Measurements from ENCODE around the gene IL3RA. TPM values are rescaled to one million over a fixed set of nuclear protein-coding genes. Genes with fewer than 3 reads are reported as not detected.

Gene IL3RA
- total and polyA plus RNA-seq, 2 of the 8 experiments (the other 6 are each of a cell fraction or from before 2014, with no cell fraction given), result 0.11 TPM; not detected in 1

DNA sequence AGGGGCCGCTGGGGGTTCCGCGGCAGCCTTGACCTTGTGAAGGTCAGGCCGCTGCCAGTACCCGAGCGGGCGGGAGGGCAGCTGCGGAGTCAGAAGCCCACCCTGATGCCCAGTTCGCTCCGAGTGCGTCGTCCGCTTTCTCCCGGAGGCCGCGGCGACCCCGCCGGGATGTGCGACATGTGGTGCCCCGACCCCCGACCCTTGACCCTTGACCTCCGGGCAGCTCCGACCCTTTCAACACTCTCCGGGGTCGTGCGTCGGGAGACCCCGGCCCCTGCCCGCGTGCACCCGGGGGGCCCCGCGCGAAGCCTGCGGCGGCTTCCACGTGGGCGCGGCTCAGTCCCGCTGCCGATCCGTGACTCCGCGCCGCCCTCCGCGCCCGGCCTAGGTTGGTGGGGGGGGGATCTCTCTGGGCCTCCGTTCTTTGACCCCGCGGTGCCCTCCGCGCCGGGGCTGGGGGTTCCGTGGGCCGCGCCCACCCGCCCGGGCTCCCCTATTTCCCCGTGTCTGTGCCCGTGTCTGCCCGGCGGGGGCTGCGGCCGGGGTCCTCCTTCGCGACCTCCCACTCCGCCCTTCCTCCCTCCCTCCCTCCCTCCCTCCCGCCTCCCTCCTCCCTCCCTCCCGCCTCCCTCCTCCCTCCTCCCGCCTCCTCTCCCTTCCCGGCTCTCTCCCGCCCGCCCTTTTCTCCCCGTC is 55.9 kb downstream of the IL3RA start:
- Histone ChIP-seq H2AK5ac (ENCODE audit: low read depth, low read length) (no peak overlapping the region), H3K23me2 (ENCODE audit: low read depth, low read length) (peaks cover 15% of the 10 kb centered on the region; the same call in 1 of the 2 replicates), H3K18ac (ENCODE audit: extremely low read depth, low read length) (peak overlapping the region; percentile 99), H3K4me1 (replicated peaks in 1 of 4; ENCODE audit: control insufficient read depth in 3 of 4, insufficient read depth in 4 of 4, low read length in 3 of 4) (peaks cover 0 to 5% (median 2%) of the 10 kb centered on the region in 4 experiments; a peak in 4 of 7 replicates), H2BK20ac (ENCODE audit: low read length) (no peak overlapping the region), H2AFZ (ENCODE audit: low read length) (no peak overlapping the region), H3K36me3 (ENCODE audit: control insufficient read depth in 2 of 4, insufficient read depth in 4 of 4, low read length in 3 of 4) (peaks cover 29 to 41% (median 34%) of the 10 kb centered on the region in 4 experiments), H3K79me2 (ENCODE audit: control insufficient read depth in 1 of 2, insufficient read depth in 2 of 2, low read length in 2 of 2) (peaks cover 23 to 73% of the 10 kb centered on the region in 2 experiments), H3K4ac (replicated peaks; ENCODE audit: insufficient read length, low read depth, low read length) (peak overlapping the region; percentile 100), H2BK15ac (ENCODE audit: low read length) (peak overlapping the region; percentile 46; the same call in 1 of the 2 replicates), H3K9me3 (ENCODE audit: insufficient read depth in 2 of 2, low read depth in 1 of 2, low read length in 1 of 2) (no peaks in the 10 kb centered on the region), H2BK12ac (ENCODE audit: low read depth, low read length) (no peak overlapping the region), H4K5ac (ENCODE audit: insufficient read length, low read depth, low read length) (peak overlapping the region; percentile 99), H3K4me2 (ENCODE audit: insufficient read depth in 1 of 2, low read depth in 2 of 2, low read length in 2 of 2) (peak overlapping the region; percentile 65 to 71), H2BK120ac (replicated peaks; ENCODE audit: low read depth, low read length) (peak overlapping the region; percentile 96), H3K14ac (ENCODE audit: insufficient read length) (no peak overlapping the region), H3K27me3 (replicated peaks in 1 of 4; ENCODE audit: control insufficient read depth in 3 of 4, extremely low read depth in 1 of 4, insufficient read depth in 3 of 4, low read length in 3 of 4) (no peaks in the 10 kb centered on the region), H4K20me1 (replicated peaks in 1 of 2; ENCODE audit: control insufficient read depth in 1 of 2, insufficient read depth in 2 of 2, low read length in 2 of 2) (peaks cover 20 to 47% of the 10 kb centered on the region in 2 experiments), H3K56ac (replicated peaks; ENCODE audit: insufficient read length, low read depth, low read length) (peak overlapping the region; percentile 95), H2BK5ac (ENCODE audit: low read depth, low read length) (peak overlapping the region; percentile 98), H3K4me3 (ENCODE audit: extremely low read depth in 1 of 4, insufficient read depth in 2 of 4, low read depth in 3 of 4, low read length in 4 of 4) (peak overlapping the region; percentile 58 to 99 (median 84)), H3K79me1 (ENCODE audit: low read depth, low read length) (peaks cover 13% of the 10 kb centered on the region), H3K23ac (ENCODE audit: insufficient read length) (no peak overlapping the region), H4K8ac (ENCODE audit: extremely low read depth, insufficient read depth, low read length) (peak overlapping the region; percentile 98), H4K91ac (replicated peaks; ENCODE audit: insufficient read length, low read length) (peak overlapping the region; percentile 100), H3K27ac (ENCODE audit: low read depth, low read length) (peak overlapping the region; percentile 98), H3K9ac (replicated peaks in 1 of 4; ENCODE audit: extremely low read depth in 1 of 4, low read depth in 3 of 4, low read length in 3 of 4) (peak overlapping the region; percentile 82 to 99 (median 95))
- ChIA-PET CTCF (ENCODE audit: partially characterized antibody) (no interaction called here), POLR2A (ENCODE audit: partially characterized antibody) (no interaction called here)
- DNase-seq (ENCODE audit: low read depth in 1 of 2, low spot score in 2 of 2), result no peak
- WGBS, 2 experiments (ENCODE audit: extremely low coverage in 1 of 2, insufficient coverage in 1 of 2, insufficient read length in 1 of 2, insufficient replicate concordance in 2 of 2, low coverage in 1 of 2, low lambda C conversion rate in 2 of 2, missing lambda C conversion rate in 1 of 2), result 4% methylated on average over 29 of the region's 76 CpGs; no CpG with 5 or more reads in 1 of the 2 experiments
- no peak for FAIRE-seq
- TF ChIP-seq KDM5A (IDR thresholded peaks at IDR 0.05; ENCODE audit: low read length) (no peak), BCL11A (IDR thresholded peaks at IDR 0.05; ENCODE audit: low read depth in 2 of 2, low read length in 2 of 2) (no peak), EP300 (IDR thresholded peaks at IDR 0.05; ENCODE audit: borderline replicate concordance in 1 of 2, low read depth in 2 of 2, low read length in 2 of 2) (0 out of 3 replicates have a peak, but pooled peaks of 1 of the 2 experiments have one; percentile 14), JUN (IDR thresholded peaks at IDR 0.05; ENCODE audit: low read depth, low read length) (no peak), ASH2L (IDR thresholded peaks at IDR 0.05; ENCODE audit: low read length) (peak; percentile 63), NRF1 (IDR thresholded peaks at IDR 0.05; ENCODE audit: low read depth, low read length) (0 out of 2 replicates have a peak, but pooled peaks have one; percentile 1), KDM1A (IDR thresholded peaks at IDR 0.05; ENCODE audit: borderline replicate concordance, low read length) (no peak), GTF2F1 (IDR thresholded peaks at IDR 0.05; ENCODE audit: borderline replicate concordance, low read depth, low read length) (0 out of 2 replicates have a peak, but pooled peaks have one; percentile 1), RNF2 (IDR thresholded peaks at IDR 0.05; ENCODE audit: borderline replicate concordance, low read depth, low read length, missing control alignments, poor library complexity, severe bottlenecking) (no peak), PHF8 (conservative IDR thresholded peaks at IDR 0.05; ENCODE audit: low read depth, low read length) (peak; percentile 47; the same call in 1 of the 2 replicates)
- TF ChIP-seq, protein P1, sequence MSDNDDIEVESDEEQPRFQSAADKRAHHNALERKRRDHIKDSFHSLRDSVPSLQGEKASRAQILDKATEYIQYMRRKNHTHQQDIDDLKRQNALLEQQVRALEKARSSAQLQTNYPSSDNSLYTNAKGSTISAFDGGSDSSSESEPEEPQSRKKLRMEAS (IDR thresholded peaks at IDR 0.05), result peak; percentile 37

Data from H1 (cell line).